ENCODE results near the gene PRH2.

PRH2 gene

GRCh38 chr12:10965476-10965875 is 36.4 kb downstream of the PRH2 start:
- no peak for DNase-seq

- DNase-seq: no peak
Measured at GRCh38 chr12:10966314-10966713, 37.3 kb downstream of the PRH2 start.

GRCh38 chr12:10967409-10967808 is 38.4 kb downstream of the PRH2 start:
- DNase-seq: peak; percentile 42

- DNase-seq: peak; percentile 21
Measured at GRCh38 chr12:10968765-10969456, 39.9 kb downstream of the PRH2 start.

- DNase-seq: no peak
Measured at GRCh38 chr12:10974965-10975364, 45.9 kb downstream of the PRH2 start.

- no peak for DNase-seq
Measured at GRCh38 chr12:10982244-10982643, 53.2 kb downstream of the PRH2 start.
